Measurements from ENCODE around the gene KCNIP3.

The KCNIP3 gene

DNA sequence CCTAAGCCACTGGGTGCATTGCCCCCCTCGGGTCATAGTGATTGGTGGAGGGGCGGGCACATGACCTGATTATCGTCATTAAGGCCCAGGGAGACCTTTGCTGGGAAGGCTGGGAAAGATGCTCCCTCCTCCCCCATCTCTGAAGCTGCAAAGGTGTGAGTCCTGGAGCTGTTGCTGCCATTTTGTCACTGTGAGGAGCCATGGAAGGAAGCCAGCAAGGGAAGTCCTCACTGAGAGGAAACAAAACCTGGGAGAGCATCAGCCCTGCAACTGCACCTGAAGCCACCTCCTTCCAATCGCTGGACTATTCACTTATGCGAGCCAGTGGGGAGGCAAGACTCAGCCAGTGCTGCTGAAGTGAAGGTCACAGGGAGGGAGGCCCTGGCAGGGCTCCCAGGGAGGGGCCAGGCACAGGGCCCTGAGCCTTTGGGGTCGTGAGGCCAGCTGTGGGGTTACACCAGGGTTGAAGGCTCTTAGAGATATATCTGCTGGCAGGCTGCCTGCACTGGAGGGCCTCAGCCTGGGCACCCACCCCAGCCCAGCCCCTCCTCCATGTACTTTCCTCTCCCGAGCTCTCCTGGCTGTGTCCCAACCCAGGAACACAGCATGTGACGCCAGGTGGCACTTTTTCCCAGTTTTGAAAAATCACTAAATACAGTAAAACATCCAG is 94.6 kb downstream of the KCNIP3 start:
- Histone ChIP-seq H3K27ac (no peak overlapping the region), H3K27me3 (ENCODE audit: insufficient read depth, low read depth) (no peaks in the 10 kb centered on the region), H3K9ac (no peak overlapping the region), H3K79me2 (ENCODE audit: insufficient read depth, low read depth) (no peaks in the 10 kb centered on the region), H4K20me1 (ENCODE audit: insufficient read depth) (no peaks in the 10 kb centered on the region), H3K4me3 (IDR thresholded peaks at IDR 0.05; ENCODE audit: insufficient read depth, low read depth, low read length) (no peak overlapping the region), H3K36me3 (ENCODE audit: insufficient read depth) (no peaks in the 10 kb centered on the region), H2AFZ (ENCODE audit: low read depth) (no peak overlapping the region), H3K4me2 (no peak overlapping the region), H3K4me1 (ENCODE audit: low read depth, poor library complexity, severe bottlenecking) (no peaks in the 10 kb centered on the region)
- no peak for TF ChIP-seq CTCF (conservative IDR thresholded peaks at IDR 0.05; ENCODE audit: low read depth, low read length)

DNA sequence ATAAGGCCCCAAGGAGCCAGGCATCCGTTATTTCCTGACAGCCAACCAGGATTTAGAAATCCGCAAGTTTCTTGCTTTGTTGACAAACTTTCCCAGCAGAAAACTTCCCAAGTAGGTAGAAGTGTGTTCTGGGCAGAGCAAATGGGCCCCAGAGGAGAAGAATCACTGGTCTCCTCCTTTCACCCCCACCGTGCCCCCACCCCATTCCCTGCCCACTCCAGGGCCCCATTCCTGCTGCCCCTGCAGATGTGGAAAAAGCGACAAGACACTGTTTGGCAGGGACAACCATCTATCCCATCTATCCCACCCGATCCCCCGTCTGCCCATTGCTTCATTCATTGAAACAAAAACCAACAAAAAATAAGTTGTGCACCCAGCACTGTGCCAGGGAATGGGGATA is 95.2 kb downstream of the KCNIP3 start:
- no peak for TF ChIP-seq CTCF (conservative IDR thresholded peaks at IDR 0.05; ENCODE audit: low read depth, low read length)
- H3K79me2 ChIP-seq (ENCODE audit: insufficient read depth, low read depth): no peaks in the 10 kb centered on the region
- no peaks in the 10 kb centered on the region for H3K4me1 ChIP-seq (ENCODE audit: low read depth, poor library complexity, severe bottlenecking)
- H4K20me1 ChIP-seq (ENCODE audit: insufficient read depth): no peaks in the 10 kb centered on the region
- no peaks in the 10 kb centered on the region for H3K36me3 ChIP-seq (ENCODE audit: insufficient read depth)
- no peak overlapping the region for H3K4me3 ChIP-seq (IDR thresholded peaks at IDR 0.05; ENCODE audit: insufficient read depth, low read depth, low read length)
- no peaks in the 10 kb centered on the region for H3K27me3 ChIP-seq (ENCODE audit: insufficient read depth, low read depth)
- no peak overlapping the region for H3K4me2 ChIP-seq
- no peak overlapping the region for H3K9ac ChIP-seq
- H3K27ac ChIP-seq: no peak overlapping the region
- H2AFZ ChIP-seq (ENCODE audit: low read depth): no peak overlapping the region

DNA sequence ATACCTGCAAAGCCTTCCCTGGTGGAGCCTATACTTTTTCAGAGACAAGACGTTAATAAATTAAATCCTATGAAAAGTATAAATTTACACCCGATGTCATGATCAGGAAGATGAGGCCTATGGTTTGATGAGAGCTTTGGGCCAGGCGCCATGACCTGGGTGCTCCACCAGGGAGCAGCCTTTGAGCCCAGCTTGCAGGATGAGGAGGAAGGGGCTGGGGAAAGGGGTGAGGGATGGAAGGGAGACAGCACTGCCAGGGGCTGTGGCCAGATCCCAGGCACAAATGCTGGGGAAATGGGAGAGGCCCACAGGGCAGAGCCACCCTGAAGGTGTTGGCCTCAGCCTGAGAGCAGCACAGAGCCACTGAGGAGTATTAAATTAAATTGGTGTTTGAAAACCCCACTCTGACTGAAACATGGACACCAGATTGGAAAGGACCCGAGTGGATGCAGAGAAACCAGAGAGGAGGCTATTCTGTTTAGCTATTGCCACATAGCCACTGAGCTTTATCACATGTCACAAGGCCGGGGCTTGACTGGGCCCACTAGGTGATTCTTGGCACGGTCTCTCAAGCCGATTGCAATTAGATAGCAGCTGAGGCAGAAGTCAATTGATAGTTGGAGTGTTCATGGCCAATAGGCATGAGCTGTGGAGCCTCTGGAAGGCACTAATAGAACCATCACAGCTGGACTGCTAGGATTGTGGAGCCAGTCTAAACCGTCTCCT is 95.7 kb downstream of the KCNIP3 start:
- no peaks in the 10 kb centered on the region for H3K79me2 ChIP-seq (ENCODE audit: insufficient read depth, low read depth)
- TF ChIP-seq CTCF (conservative IDR thresholded peaks at IDR 0.05; ENCODE audit: low read depth, low read length): peak; percentile 37; the same call in 1 of the 2 replicates

GRCh38 chr2:95393901-95394300 is 96.8 kb downstream of the KCNIP3 start:
- Histone ChIP-seq H3K4me3 (IDR thresholded peaks at IDR 0.05; ENCODE audit: insufficient read depth, low read depth, low read length) (no peak overlapping the region), H3K9ac (no peak overlapping the region), H2AFZ (ENCODE audit: low read depth) (no peak overlapping the region), H3K27me3 (ENCODE audit: insufficient read depth, low read depth) (no peaks in the 10 kb centered on the region), H3K4me2 (no peak overlapping the region), H3K36me3 (ENCODE audit: insufficient read depth) (no peaks in the 10 kb centered on the region), H3K79me2 (ENCODE audit: insufficient read depth, low read depth) (no peaks in the 10 kb centered on the region), H3K27ac (no peak overlapping the region), H3K4me1 (ENCODE audit: low read depth, poor library complexity, severe bottlenecking) (no peaks in the 10 kb centered on the region), H4K20me1 (ENCODE audit: insufficient read depth) (no peaks in the 10 kb centered on the region)
- TF ChIP-seq CTCF (conservative IDR thresholded peaks at IDR 0.05; ENCODE audit: low read depth, low read length): no peak

More for the DNA sequence above, 95.7 kb downstream of the KCNIP3 start:
- Histone ChIP-seq H3K27me3 (ENCODE audit: insufficient read depth, low read depth) (no peaks in the 10 kb centered on the region), H3K4me2 (no peak overlapping the region), H4K20me1 (ENCODE audit: insufficient read depth) (no peaks in the 10 kb centered on the region), H3K36me3 (ENCODE audit: insufficient read depth) (no peaks in the 10 kb centered on the region), H2AFZ (ENCODE audit: low read depth) (no peak overlapping the region), H3K4me1 (ENCODE audit: low read depth, poor library complexity, severe bottlenecking) (no peaks in the 10 kb centered on the region), H3K27ac (no peak overlapping the region), H3K4me3 (IDR thresholded peaks at IDR 0.05; ENCODE audit: insufficient read depth, low read depth, low read length) (no peak overlapping the region), H3K9ac (no peak overlapping the region)
